ENCODE data around the gene PRPF31. TPM values are rescaled to one million over a fixed set of nuclear protein-coding genes. Genes with fewer than 3 reads are reported as not detected.

The PRPF31 gene
- total and polyA plus RNA-seq, 9 of the 15 experiments (the other 6 are each of a cell fraction or from before 2014, with no cell fraction given), result 5.8 to 92.2 (median 69.2) TPM

- TF ChIP-seq ZBTB33 (CRISPR knock-in tag; IDR thresholded peaks at IDR 0.05) (no peak), CXXC5 (CRISPR knock-in tag; IDR thresholded peaks at IDR 0.05) (no peak), ZNF175 (CRISPR knock-in tag; IDR thresholded peaks at IDR 0.05; ENCODE audit: low read depth) (no peak)
These were observed 46.1 kb upstream of the PRPF31 start (continued) for GRCh38 chr19:54069470-54069869.

- CTCF ChIA-PET (ENCODE audit: low intra/inter-chr PET ratio), result no interaction called here
- H3K9me3 ChIP-seq (replicated peaks; ENCODE audit: control insufficient read depth, insufficient read depth, low read depth, low read length), result no peaks in the 10 kb centered on the region
- FAIRE-seq (no peak), ATAC-seq (peak; percentile 65), DNase-seq (ENCODE audit: extremely low read depth in 1 of 4, low spot score in 3 of 4) (peak in 3 of 4 experiments; percentile 3 to 14 (median 3))
- no peaks in the 10 kb centered on the region for H3K4me1 ChIP-seq (replicated peaks in 1 of 2; ENCODE audit: control insufficient read depth in 2 of 2, insufficient read depth in 2 of 2, low read length in 2 of 2)
- in situ Hi-C loops (cut with MboI), result no loop called here
- BruUV-seq (replicated peaks), result no TSS peak
- no peaks in the 10 kb centered on the region for H4K20me1 ChIP-seq (replicated peaks; ENCODE audit: control insufficient read depth, insufficient read depth, low read length)
- no peaks in the 10 kb centered on the region for H3K36me3 ChIP-seq (ENCODE audit: control insufficient read depth, insufficient read depth, low read length)
- H3K79me2 ChIP-seq (ENCODE audit: control insufficient read depth, insufficient read depth, low read length), result no peaks in the 10 kb centered on the region
- H3K4me3 ChIP-seq, result no peak overlapping the region
- no peak overlapping the region for H3K27ac ChIP-seq (ENCODE audit: extremely low read depth, low read depth, low read length)
- no peak overlapping the region for H3K4me2 ChIP-seq (ENCODE audit: insufficient read depth, low read length)
- H3K9me1 ChIP-seq (ENCODE audit: control insufficient read depth, insufficient read depth, low read length), result no peaks in the 10 kb centered on the region
- 3% methylated on average over 10 of the region's 10 CpGs for WGBS (ENCODE audit: insufficient coverage, low coverage, missing lambda C conversion rate)
- no peak overlapping the region for H2AFZ ChIP-seq (ENCODE audit: low read depth, low read length)
- intact Hi-C loops (cut with micrococcal nuclease), result no loop called here
- peaks cover 8 to 46% of the 10 kb centered on the region in 2 experiments; a peak in 3 of 5 replicates for H3K27me3 ChIP-seq (ENCODE audit: control insufficient read depth in 2 of 2, insufficient read depth in 2 of 2, low read length in 2 of 2)
- POLR2A ChIA-PET, result no interaction called here
- no peak overlapping the region for H3K9ac ChIP-seq (ENCODE audit: insufficient read depth in 1 of 2, low read depth in 2 of 2, low read length in 2 of 2)
- no peak for TF ChIP-seq TCF7L2 (IDR thresholded peaks at IDR 0.05; ENCODE audit: low read depth, low read length)
- no peak for TF ChIP-seq NELFE (IDR thresholded peaks at IDR 0.05; ENCODE audit: insufficient read depth, insufficient read length)
- no peak for TF ChIP-seq STAT6 (CRISPR knock-in tag; IDR thresholded peaks at IDR 0.05)
- no peak for TF ChIP-seq THAP12 (CRISPR knock-in tag; IDR thresholded peaks at IDR 0.05)
- TF ChIP-seq SMARCA4 (IDR thresholded peaks at IDR 0.05), result no peak
- TF ChIP-seq TOE1 (IDR thresholded peaks at IDR 0.05; ENCODE audit: borderline replicate concordance), result no peak
- no peak for TF ChIP-seq TOE1 (CRISPR knock-in tag; IDR thresholded peaks at IDR 0.05; ENCODE audit: borderline replicate concordance, low read depth)
- TF ChIP-seq ID3 (CRISPR knock-in tag; IDR thresholded peaks at IDR 0.05), result no peak
- TF ChIP-seq ID3 (tag; IDR thresholded peaks at IDR 0.05), result no peak
These were observed 41.7 kb upstream of the PRPF31 start for GRCh38 chr19:54073829-54074228.
